OCI-M1 (cell line): ENCODE data around the gene SELP.
"Not testable (repeated sequence)": the region's sequence is repeated elsewhere in the genome, so short reads cannot be mapped to it uniquely, and the experiment has no call there.

Experiments used
- DNase-seq: peaks from one replicate; lab custom pipeline; 2025; lab: John Stamatoyannopoulos, UW

The SELP gene

DNA sequence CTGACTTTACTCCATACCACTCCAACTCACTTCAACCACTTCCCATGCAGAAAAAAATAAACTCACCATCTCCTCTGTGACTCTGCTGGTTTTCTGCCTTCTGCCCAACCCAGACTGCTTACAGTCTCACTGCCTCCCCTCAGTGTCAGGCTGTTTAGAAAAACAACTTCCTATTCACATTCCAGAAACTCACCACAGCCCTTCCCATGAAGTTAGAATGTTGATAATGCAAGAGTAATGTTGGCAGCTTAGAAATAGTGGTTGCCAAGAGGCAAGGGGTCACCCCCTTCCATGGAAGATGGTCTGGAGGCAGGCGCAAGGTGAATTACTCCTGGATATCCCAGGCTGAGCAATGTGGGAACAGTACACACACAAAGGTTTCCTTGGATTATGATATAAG is at the start of gene SELP:
TSS of gene SELP (minus strand) at position 119 of the 400 bp plus-strand sequence. CDS start at position 69, 50 bp downstream.
- DNase-seq: no peak

DNA sequence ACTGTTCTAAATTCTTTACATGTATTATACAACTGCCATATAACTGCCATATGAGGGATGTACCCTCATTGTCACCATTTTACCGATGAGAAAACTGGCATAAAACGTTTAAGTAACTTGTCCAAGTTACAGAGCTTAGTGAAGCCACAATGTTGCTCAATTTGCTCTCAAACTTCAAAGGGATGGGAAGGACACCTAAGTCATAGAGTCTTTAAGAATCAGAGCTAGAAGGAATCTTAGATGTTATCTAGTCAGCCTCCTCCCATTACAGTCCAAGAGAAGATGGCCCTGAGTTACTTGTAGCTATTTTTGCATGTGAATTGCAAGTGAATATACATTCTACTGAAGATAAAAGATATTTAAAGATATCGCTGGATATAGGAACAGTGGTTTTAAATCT is 49.8 kb upstream of the SELP start:
- DNase-seq: no peak

DNA sequence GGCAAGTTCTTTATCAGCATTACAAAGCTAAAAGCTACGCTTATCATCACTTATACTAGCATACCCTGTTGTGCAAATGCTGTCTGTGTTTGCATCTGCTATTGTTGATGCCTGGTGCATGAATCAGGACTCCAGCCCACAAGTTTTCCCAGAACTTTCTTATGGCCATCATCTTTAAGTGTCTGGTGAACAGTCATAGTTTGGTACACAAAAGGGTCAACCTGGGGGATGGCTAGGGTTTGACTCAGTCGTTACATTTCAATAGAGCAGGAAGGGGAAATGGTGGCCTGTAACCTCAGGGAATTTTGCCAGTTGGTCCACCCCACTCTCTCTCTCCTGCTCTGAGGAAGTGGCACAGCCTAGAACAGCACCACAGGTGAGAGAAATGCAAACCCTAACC is 46.1 kb upstream of the SELP start:
- DNase-seq: no peak

DNA sequence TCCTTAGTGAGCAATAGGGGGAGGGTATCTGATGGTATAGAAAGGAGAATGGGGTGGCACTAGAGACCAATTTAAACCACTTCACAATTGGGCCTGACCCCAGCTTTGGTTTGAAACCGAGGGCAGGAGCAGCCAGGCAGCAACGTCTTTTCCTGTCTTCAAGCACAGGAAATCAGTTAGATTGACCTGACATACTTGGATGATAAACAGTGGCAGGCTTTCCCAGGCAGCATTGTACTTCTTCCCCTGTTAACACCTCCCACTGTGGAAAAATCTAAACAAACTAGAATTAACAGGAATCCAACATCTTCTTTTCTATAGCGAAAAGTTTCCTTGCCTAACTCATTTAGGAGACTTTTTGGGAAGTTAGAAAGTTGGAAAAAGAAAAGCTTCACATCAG is 40.9 kb upstream of the SELP start:
- DNase-seq: no peak

DNA sequence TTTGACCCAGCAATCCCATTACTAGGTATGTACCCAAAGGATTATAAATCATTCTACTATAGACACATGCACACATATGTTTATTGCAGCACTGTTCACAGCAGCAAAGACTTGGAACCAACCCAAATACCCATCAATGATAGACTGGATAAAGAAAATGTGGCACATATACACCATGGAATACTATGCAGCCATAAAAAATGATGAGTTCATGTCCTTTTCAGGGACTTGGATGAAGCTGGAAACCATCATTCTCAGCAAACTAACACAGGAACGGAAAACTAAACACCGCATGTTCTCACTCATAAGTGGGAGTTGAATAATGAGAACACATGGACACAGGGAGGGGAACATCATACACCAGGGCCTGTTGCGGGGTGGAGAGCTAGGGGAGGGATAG is 40.3 kb upstream of the SELP start:
- not testable (repeated sequence) for DNase-seq

DNA sequence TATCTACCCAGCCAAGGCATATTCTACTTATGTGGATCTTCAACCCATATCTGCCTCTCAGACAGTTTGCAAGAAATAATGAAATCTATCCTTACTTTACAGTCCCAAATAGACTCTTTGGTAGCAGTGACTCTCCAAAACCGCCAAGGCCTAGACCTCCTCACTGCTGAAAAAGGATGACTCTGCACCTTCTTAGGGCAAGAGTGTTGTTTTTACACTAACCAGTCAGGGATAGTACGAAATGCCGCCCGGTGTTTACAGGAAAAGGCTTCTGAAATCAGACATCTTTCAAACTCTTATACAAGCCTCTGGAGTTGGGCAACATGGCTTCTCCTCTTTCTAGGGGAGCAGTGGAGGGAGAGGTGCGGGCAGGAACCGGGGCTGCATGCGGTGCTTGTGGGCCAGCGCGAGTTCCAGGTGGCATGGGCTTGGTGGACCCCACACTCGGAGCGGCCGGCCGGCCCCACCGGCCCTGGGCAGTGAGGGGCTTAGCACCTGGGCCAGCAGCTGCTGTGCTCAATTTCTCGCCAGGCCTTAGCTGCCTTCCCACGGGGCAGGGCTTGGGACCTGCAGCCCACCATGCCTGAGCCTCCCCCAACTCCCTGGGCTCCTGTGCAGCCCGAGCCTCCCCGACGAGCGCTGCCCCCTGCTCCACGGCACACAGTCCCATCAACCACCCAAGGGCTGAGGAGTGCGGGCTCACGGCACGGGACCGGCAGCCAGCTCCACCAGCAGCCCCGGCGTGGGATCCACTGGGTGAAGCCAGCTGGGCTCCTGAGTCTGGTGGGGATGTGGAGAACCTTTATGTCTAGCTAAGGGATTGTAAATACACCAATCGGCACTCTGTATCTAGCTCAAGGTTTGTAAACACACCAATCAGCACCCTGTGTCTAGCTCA is 38.0 kb upstream of the SELP start:
- not testable (repeated sequence) for DNase-seq

DNA sequence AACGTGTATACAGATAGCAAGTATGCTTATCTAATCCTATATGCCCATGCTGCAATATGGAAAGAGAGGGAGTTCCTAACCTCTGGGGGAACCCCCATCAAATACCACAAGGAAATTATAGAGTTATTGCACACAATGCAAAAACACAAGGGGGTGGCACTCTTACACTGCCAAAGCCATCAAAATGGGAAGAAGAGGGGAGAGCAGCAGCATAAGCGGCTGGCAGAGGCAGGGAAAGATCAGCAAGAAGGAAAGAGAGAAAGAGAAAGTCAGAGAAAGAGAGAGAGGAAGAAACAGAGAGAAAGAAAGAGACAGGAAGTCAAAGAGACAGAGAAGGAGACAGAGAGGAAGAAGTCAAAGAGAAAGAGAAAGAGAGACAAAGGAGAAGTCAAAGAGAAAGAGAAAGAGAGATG is 37.3 kb upstream of the SELP start:
- not testable (repeated sequence) for DNase-seq

DNA sequence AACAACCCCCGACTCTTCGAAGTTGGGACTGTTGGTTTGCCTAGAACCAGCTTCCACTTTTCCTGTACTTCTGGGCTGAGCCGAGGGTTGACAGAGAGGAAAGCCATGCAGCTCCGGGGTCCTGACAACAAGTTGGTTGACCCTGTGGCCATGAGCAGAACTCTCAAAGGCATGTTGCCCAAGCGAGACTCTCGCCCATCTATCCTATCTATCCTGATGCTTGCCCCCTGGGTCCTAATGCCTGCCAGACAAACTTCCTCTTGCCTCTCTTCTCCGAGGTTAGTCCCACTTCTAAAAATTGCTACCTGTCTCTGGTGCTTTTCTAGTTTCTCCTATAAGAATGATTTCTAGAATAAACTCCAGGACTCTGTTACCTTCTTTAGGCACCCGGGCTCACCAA is 32.8 kb upstream of the SELP start:
- not testable (repeated sequence) for DNase-seq

DNA sequence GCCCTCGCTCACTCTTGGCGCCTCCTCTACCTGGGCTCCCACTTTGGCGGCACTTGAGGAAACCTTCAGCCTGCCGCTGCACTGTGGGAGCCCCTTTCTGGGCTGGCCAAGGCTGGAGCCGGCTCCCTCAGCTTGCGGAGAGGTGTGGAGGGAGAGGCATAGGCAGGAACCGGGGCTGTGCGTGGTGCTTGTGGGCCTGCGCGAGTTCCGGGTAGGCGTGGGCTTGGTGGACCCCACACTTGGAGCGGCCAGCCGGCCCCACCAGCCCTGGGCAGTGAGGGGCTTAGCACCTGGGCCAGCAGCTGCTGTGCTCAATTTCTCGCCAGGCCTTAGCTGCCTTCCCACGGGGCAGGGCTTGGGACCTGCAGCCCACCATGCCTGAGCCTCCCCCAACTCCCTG is 31.1 kb upstream of the SELP start:
- not testable (repeated sequence) for DNase-seq

DNA sequence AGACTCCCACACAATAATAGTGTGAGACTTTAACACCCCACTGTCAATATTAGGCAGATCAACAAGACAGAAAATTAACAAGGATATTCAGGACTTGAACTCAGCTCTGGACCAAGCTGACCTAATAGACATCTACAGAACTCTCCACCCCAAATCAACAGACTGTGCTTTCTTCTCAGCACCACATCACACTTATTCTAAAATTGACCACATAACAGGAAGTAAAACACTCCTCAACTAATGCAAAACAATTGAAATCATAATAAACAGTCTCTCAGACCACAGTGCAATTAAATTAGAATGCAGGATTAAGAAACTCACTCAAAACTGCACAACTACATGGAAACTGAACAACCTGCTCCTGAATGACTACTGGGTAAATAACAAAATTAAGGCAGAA is 28.9 kb upstream of the SELP start:
- DNase-seq: not testable (repeated sequence)

DNA sequence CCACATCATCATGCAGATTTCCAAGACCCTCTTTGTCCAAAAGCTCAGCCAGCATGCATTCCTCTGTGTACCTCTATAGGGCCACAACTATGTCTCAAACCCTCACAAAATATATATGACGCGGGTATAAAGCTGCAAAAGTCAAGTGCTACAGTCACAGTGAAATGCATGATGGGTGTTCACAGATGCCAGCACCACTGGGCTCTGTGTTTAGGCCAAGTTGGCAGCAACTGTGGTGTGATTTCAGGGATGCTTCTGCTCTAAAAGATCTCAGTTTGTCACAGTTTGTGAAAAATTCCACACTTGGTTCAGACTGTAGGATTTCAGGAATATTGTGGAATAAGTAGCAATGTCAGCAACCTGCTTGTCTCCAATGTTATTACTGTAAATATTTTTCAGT is 23.9 kb upstream of the SELP start:
- DNase-seq: no peak

DNA sequence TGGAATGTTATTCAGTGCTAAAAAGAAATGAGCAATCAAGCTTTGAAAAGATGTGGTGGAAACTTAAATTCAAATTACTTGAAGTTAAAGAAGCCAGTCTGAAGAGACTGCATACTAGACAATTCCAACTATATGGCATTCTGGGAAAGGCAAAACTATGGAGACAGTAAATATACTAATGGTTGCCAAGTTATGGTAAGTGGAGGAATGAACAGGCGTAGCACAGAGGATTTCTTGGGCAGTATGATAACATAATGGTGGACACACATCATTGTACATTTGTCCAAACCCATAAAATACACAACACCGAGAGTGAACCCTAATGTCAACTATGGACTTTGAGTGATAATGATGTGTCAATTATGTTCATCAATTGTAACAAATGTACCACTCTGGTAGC is 21.1 kb upstream of the SELP start:
- DNase-seq: no peak

DNA sequence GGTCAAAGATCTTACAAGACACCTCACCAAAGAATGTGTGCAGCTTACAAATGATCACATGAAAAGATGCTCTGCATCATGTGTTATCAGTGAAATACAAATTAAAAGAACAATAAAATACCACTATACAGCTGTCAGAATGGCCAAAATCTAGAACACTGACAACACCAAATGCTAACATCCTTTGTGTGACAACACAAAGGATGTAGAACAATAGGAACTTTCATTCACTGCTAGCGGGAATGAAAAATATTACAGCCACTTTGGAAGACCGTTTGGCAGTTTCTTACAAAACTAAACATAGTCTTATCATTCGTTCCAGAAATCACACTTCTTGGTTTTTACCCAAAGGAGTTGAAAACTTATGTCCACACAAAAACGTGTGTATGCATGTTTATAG is 20.6 kb upstream of the SELP start:
- no peak for DNase-seq

DNA sequence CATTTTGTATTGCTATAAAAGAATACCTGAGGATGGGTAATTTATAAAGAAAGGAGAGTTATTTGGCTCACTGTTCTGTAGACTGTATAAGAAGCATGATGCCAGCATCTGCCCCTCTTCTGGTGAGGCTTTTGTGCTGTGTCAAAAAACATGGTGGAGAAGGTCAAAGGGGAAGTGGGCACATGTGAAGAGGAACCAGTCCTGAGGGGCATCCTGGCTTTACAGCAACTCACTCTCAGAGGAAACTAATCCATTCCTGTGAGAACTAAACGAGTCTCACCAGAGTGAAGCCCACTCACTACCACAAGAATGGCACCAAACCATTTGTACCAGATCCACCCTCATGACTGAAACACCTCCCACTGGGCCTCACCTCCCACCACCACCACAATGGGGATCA is 18.8 kb upstream of the SELP start:
- no peak for DNase-seq

DNA sequence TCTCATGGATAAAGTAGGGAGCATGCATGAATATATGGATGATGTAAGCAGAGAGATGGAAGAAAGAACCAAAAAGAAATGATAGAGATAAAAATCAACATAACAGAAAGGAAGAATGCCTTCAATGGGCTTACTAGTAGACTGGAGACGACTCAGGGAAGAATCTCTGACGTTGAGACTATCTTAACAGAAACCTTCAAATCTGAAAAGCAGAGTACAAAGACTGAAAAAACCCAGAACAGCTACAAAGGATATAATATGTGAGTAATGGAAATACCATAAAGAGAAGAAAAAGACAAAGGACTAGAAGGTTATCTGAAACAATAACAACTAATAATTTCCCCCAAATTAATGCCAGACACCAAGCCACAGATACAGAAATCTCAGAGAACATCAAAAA is 18.3 kb upstream of the SELP start:
- DNase-seq: no peak

DNA sequence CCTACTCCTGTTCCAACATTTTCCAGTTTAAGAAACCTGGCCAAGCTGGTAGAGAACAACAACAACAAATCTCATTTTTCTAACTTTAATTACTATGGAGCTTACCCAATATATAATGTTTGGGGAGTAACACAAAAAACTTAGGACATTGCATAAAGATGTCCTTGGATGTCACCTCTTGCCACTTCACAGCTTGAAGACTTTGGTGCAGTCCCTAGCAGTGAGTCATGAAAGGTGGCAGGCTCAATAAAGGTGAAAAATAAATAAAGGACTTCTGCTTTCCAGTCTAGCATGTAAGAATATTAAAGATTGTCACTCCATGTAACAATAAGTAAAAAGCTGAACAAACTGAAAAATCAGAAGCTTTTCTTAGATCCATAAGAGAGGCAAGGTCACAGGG is 17.6 kb upstream of the SELP start:
- no peak for DNase-seq

DNA sequence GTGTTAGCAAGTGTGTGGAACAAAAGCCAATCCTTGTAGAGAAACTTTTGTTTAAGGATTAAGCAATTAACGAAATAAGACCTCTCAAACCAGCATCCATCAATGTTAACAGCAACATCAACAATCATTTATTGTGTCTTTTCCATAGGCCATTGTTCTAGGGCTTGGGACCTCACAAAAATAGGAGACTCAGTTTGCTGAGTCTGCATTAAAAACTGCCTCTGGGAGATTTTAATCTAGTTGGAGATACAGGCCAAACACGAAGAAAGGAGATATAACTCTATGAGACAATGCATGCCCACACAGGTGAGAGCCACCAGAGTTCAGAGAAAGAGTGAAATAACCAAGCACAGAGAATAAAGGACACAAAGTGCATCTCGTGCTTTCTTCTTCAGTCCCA is 14.4 kb upstream of the SELP start:
- DNase-seq: no peak

DNA sequence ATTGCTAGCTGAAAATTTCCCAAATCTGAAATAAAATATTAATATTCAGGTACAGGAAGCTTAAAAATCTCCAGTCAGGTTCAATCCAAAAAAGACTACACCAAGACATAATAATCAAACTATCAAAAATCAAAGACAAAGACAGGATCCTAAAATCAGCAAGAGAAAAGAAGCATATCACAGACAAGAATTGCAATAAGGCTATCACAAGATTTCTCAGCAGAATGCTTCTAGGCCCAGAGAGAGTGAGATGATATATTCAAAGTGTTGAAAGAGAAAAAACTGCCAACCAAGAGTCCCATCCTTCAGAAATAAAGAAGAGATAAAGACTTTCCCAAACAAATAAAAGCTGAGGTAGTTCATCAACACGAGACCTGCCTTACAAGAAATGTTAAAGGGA is 5.0 kb upstream of the SELP start:
- no peak for DNase-seq

DNA sequence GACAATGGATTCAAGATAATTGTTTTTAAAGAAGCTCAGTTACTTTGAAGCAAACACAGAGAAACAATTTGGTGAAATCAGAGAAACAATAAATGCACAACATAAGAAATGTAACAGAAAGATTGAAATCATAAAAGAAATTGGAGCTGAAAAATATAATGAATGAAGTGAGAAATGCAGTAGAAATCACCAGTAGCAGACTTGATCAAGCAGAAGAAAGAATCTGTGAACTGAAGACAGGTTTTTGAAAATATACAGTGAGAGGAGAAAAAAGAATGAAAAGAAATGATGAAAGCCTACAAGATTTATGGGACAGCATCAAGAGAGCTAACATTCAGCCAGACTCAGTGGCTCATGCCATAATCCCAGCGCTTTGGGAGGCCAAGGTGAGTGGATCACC is 4.2 kb upstream of the SELP start:
- DNase-seq: no peak

DNA sequence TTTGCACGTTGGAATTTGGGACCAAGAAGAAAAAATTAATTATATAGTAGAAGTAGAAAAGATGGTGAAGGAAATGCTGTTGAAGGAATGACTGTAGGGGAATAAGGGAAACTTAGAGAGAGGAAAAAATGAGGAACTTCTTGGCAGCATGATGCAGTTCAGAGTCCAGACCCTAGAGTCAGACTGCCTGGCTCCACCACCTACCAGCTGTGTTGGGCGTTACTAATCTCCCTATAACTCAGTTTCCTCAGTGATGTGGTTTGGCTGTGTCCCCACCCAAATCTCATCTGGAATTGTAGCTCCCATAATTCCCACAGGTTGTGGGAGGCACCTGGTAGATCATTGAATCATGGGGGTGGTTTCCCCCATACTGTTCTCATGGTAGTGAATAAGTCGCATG is 1.3 kb upstream of the SELP start:
- no peak for DNase-seq

DNA sequence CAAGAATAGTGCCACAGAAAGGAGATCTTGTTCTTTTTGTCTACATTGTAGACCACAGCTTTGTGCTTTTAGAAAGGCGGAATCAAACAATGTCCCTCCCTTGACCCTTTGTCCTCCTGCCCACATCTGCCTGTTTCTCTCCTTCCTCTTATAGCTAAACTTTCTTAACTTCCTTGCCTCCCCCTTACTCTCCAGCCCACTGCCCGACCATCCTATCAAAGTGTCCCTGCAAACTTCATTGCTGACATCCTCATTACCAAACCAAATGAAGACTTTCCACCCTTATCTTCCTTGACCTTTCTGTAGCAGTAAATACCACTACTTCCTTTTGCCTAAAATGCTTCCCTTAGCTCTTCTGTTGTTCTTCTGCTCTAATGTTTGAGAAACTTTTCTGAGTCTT is 5.0 kb downstream of the SELP start:
- peak; percentile 64 for DNase-seq

DNA sequence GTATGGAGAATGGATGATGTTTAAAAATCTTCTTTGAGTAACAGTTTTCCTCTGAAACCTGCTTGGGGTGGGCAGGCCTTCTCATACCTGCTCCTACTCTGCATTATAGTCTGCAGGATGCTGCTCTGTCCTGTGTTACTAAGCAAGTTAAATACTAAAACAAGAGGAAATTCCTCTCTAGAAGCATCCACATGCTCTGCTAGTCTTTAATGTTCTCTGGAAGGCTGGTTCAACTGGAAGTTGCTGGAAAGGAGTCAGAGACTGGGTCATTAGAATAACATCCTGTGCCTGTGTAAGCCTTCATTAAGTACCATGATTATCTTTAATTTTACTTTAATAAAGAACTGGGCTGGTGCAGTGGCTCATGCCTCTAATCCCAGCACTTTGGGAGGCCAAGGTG is 5.8 kb downstream of the SELP start:
- DNase-seq: no peak

DNA sequence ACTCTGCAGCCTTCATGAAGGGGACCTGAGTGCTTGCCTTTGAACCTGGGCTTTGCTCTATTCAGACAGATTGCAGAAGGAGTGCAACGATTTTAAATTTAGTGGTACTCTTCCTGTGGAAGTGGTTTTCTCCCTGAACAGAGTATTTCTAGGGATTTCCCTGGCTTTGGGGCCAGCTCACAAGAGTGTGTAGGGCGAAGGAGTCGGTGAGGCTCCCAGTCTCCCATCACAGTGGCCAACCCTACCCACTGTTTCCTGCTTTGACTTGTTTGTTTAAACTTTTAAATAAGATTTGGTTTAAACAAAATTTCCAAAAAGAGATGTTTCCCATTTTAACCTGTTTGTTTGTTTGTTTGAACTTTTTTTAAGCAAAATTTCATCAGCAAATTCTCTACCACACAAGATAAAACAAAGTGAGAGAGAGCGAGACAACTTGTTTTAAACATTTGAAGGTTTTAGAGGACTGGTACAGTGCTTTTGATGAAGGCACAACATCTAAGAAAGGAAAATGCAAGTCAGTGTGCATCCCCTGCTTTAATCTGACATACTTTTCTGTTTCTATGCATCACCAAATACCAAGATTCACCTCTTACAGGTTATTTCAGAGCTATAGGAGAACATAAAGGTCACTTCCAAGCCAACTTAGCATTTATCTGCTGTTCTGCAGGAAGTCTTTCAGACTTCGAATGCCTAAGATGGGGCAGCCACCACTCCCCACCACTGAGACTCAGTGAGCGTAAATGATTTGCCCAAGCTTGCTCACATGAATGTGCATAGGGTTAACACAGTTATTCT is 6.6 kb downstream of the SELP start:
- no peak for DNase-seq
